Measurements from ENCODE around the gene PCGF2.

PCGF2 gene

DNA sequence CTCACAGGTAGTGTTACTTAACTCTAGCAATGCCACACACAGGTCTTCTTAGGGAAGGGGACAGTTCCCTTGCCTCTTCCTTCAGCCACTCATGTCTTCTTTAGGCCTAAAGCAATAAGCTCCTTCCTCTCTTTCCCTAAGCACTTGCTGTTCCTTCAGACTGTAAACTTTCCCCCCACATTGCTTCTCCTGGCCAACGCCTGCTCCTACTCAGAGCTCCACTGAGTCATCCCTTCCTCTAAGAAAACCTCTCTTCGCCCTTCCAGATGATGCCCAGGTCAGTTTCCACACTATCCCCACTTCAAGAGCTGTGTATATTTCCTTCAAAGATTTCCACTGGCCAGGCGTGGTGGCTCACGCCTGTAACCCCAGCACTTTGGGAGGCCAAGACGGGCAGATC lies 60.9 kb downstream of the PCGF2 start:
- DNase-seq (ENCODE audit: low read depth) = no peak
- no peak overlapping the region for H3K4me3 ChIP-seq (ENCODE audit: low read length)
- TF ChIP-seq, protein P1, sequence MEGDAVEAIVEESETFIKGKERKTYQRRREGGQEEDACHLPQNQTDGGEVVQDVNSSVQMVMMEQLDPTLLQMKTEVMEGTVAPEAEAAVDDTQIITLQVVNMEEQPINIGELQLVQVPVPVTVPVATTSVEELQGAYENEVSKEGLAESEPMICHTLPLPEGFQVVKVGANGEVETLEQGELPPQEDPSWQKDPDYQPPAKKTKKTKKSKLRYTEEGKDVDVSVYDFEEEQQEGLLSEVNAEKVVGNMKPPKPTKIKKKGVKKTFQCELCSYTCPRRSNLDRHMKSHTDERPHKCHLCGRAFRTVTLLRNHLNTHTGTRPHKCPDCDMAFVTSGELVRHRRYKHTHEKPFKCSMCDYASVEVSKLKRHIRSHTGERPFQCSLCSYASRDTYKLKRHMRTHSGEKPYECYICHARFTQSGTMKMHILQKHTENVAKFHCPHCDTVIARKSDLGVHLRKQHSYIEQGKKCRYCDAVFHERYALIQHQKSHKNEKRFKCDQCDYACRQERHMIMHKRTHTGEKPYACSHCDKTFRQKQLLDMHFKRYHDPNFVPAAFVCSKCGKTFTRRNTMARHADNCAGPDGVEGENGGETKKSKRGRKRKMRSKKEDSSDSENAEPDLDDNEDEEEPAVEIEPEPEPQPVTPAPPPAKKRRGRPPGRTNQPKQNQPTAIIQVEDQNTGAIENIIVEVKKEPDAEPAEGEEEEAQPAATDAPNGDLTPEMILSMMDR (conservative IDR thresholded peaks at IDR 0.05; ENCODE audit: low read depth, low read length) = no peak

DNA sequence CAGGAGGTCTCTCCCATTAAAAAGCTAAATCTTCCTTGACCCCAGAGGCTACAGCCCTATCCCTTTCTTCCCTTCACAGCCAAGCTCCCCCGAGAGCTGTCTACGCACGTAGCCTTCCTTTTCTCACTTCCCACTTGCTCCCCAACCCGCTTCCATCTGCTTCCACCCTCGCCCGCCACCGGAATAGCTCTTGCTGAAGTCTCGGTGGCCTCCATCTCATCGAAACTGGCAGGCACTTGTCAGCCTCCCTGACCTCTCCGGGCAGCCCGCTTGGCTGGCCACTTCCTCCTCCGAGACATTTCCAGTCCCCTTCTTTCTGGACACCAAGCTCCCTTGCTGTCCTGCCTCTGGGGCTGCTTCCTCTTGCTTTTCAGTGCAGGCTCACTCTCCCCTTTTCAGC lies 62.6 kb downstream of the PCGF2 start:
- H3K4me3 ChIP-seq (ENCODE audit: low read length) = no peak overlapping the region
- TF ChIP-seq, protein P1 (conservative IDR thresholded peaks at IDR 0.05; ENCODE audit: low read depth, low read length) = no peak
- DNase-seq (ENCODE audit: low read depth) = no peak
